HEK293 (cell line): ENCODE results near the gene LENEP.

ENCODE experiments used
- CTCF ChIA-PET: fragments of 350-600 bp; formaldehyde crosslinking; extraction: SDS; loops from one replicate; lab custom pipeline; 2021; ENCODE audit warnings: antibody characterized with exemption; lab: Yijun Ruan, JAX
- POLR2A ChIA-PET: fragments of 300-600 bp; formaldehyde crosslinking; extraction: SDS; loops from one replicate; lab custom pipeline; 2020; ENCODE audit warnings: antibody characterized with exemption, inconsistent platforms; lab: Yijun Ruan, JAX
- H3K27ac ChIP-seq: fragments of 200-500 bp; sonication (Bioruptor generic); 2 replicates; pipeline ENCODE4 v1.5.1; 2014; ENCODE audit warnings: low read depth, low read length, control low read depth, inconsistent platforms; ENCODE audit errors: extremely low read depth
- H3K36me3 ChIP-seq, 2 experiments: fragments of 200-500 bp in 1 of 2; sonication (Bioruptor generic) in 1 of 2; 1 replicate in 1 of 2; 2 replicates in 1 of 2; pipeline ENCODE4 v1.5.1; 2014 to 2017; ENCODE audit warnings: inconsistent platforms in 2 of 2, low read length in 2 of 2; ENCODE audit not compliant: control insufficient read depth in 2 of 2, insufficient read depth in 1 of 2
- H3K4me1 ChIP-seq: fragments of 200-500 bp; sonication (Bioruptor generic); 2 replicates; pipeline ENCODE4 v1.5.1; 2014; ENCODE audit warnings: mild to moderate bottlenecking, low read length, inconsistent platforms; ENCODE audit not compliant: control insufficient read depth, insufficient read depth
- H3K4me3 ChIP-seq: 2 replicates; pipeline ENCODE4 v1.5.1; 2011; ENCODE audit warnings: low read depth, mild to moderate bottlenecking, control low read depth, low read length, moderate library complexity
- H3K9me3 ChIP-seq: fragments of 200-500 bp; sonication (Bioruptor generic); 2 replicates; pipeline ENCODE4 v1.5.1; 2014; ENCODE audit warnings: low read depth, low read length, inconsistent platforms; ENCODE audit not compliant: control insufficient read depth, insufficient read depth
- EGR2 ChIP-seq: fragments of 450-650 bp; formaldehyde crosslinking; IDR thresholded peaks from 2 replicates; pipeline ENCODE4 v1.5.1; 2016; ENCODE audit warnings: low read depth, missing biosample characterization, missing genetic modification characterization
- GLIS1 ChIP-seq: fragments of 450-650 bp; formaldehyde crosslinking; IDR thresholded peaks from 2 replicates; pipeline ENCODE4 v1.5.1; 2016; ENCODE audit warnings: missing biosample characterization, missing genetic modification characterization
- PRDM1 ChIP-seq: fragments of 450-650 bp; formaldehyde crosslinking; IDR thresholded peaks from 2 replicates; pipeline ENCODE4; 2016; ENCODE audit warnings: missing biosample characterization, missing genetic modification characterization
- SP2 ChIP-seq: fragments of 450-650 bp; formaldehyde crosslinking; IDR thresholded peaks from 2 replicates; pipeline ENCODE4 v1.5.1; 2016; ENCODE audit warnings: missing biosample characterization, missing genetic modification characterization
- YY2 ChIP-seq: fragments of 450-650 bp; formaldehyde crosslinking; IDR thresholded peaks from 2 replicates; pipeline ENCODE4 v1.5.1; 2016; ENCODE audit warnings: missing biosample characterization, missing genetic modification characterization
- ZBTB44 ChIP-seq: fragments of 450-650 bp; IDR thresholded peaks from 2 replicates; pipeline ENCODE4 v1.5.1; 2018; ENCODE audit warnings: missing biosample characterization, mild to moderate bottlenecking, missing genetic modification characterization
- ZFHX2 ChIP-seq: fragments of 450-650 bp; formaldehyde crosslinking; conservative IDR thresholded peaks from 2 replicates; pipeline ENCODE4 v1.5.1; 2016; ENCODE audit warnings: missing biosample characterization, missing genetic modification characterization
- ZFP37 ChIP-seq: fragments of 450-650 bp; formaldehyde crosslinking; IDR thresholded peaks from 2 replicates; pipeline ENCODE4 v1.5.1; 2016; ENCODE audit warnings: missing biosample characterization, missing genetic modification characterization
- ZIC2 ChIP-seq: fragments of 450-650 bp; formaldehyde crosslinking; IDR thresholded peaks from 2 replicates; pipeline ENCODE4 v1.5.1; 2016; ENCODE audit warnings: missing biosample characterization, missing genetic modification characterization
- ZNF114 ChIP-seq: fragments of 450-650 bp; formaldehyde crosslinking; IDR thresholded peaks from 2 replicates; pipeline ENCODE4 v1.5.0; 2017; ENCODE audit warnings: missing biosample characterization, missing genetic modification characterization
- ZNF19 ChIP-seq: fragments of 450-650 bp; formaldehyde crosslinking; IDR thresholded peaks from 2 replicates; pipeline ENCODE4; 2016; ENCODE audit warnings: missing biosample characterization, missing genetic modification characterization, low read depth
- ZNF214 ChIP-seq: fragments of 450-650 bp; formaldehyde crosslinking; IDR thresholded peaks from 2 replicates; pipeline ENCODE4 v1.5.1; 2017; ENCODE audit warnings: missing biosample characterization, mild to moderate bottlenecking, missing genetic modification characterization, borderline replicate concordance
- ZNF530 ChIP-seq: fragments of 450-650 bp; formaldehyde crosslinking; IDR thresholded peaks from 2 replicates; pipeline ENCODE4 v1.5.1; 2016; ENCODE audit warnings: low read depth, missing biosample characterization, missing genetic modification characterization
- ZNF558 ChIP-seq: fragments of 450-650 bp; formaldehyde crosslinking; IDR thresholded peaks from 2 replicates; pipeline ENCODE4 v1.5.1; 2016; ENCODE audit warnings: missing biosample characterization, missing genetic modification characterization
- ZNF585B ChIP-seq: fragments of 450-650 bp; formaldehyde crosslinking; IDR thresholded peaks from 2 replicates; pipeline ENCODE4 v1.5.1; 2016; ENCODE audit warnings: missing biosample characterization, missing genetic modification characterization
- ZNF677 ChIP-seq: fragments of 450-650 bp; IDR thresholded peaks from 2 replicates; pipeline ENCODE4 v1.5.0; 2018; ENCODE audit warnings: missing biosample characterization, mild to moderate bottlenecking, missing genetic modification characterization, moderate library complexity
- ZNF76 ChIP-seq: fragments of 450-650 bp; formaldehyde crosslinking; IDR thresholded peaks from 2 replicates; pipeline ENCODE4; 2016; ENCODE audit warnings: low read depth, missing biosample characterization, missing genetic modification characterization, borderline replicate concordance
- ZNF791 ChIP-seq: fragments of 450-650 bp; formaldehyde crosslinking; IDR thresholded peaks from 2 replicates; pipeline ENCODE4 v1.5.1; 2016; ENCODE audit warnings: missing biosample characterization, missing genetic modification characterization
- TF ChIP-seq, protein P1 (sequence below): fragments of 450-650 bp; formaldehyde crosslinking; IDR thresholded peaks from 2 replicates; pipeline ENCODE4 v1.5.1; 2017; ENCODE audit warnings: missing biosample characterization, missing genetic modification characterization
- TF ChIP-seq, protein P2 (sequence below): fragments of 450-650 bp; formaldehyde crosslinking; IDR thresholded peaks from 2 replicates; pipeline ENCODE4 v1.5.1; 2016; ENCODE audit warnings: missing biosample characterization, missing genetic modification characterization

Gene LENEP

DNA sequence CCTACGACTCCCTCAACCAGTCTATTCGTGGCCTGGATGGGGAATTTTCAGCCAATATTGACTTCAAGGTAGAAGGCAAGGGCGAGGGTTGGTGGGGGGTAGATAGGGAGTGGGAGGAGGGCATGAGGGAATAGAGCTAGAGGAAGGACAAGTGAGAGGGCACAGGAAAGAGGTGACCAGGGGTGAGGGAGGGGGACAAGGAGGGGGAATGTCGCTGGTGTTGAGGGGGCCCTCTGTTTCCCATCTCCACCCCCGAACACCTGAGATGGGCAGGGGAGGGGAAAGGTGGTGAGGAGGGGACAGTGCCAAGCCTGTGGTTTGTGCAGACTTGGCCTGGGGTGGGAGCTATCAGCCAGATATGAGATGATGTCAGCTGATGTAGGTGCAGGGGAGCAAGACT lies 49.4 kb downstream of the LENEP start:
- Histone ChIP-seq H3K4me1 (no peaks in the 10 kb centered on the region), H3K27ac (no peak overlapping the region), H3K36me3 (no peaks in the 10 kb centered on the region), H3K4me3 (no peak overlapping the region)
- ChIA-PET CTCF (interaction anchor here (0.6 to 9.2 kb wide), 7 partner anchors 8 to 126 kb away, joined by 3 to 94 read pairs (median 14); partner anchors contain the start of gene ADAM15), POLR2A (no interaction called here)
- TF ChIP-seq ZNF585B (no peak), GLIS1 (tag by site-specific recombination) (peak; percentile 45; the same call in 1 of the 2 replicates), ZFHX2 (tag by site-specific recombination) (peak; percentile 54; the same call in 1 of the 2 replicates), EGR2 (0 out of 2 replicates have a peak, but pooled peaks have one; percentile 24)
- TF ChIP-seq, protein P1, sequence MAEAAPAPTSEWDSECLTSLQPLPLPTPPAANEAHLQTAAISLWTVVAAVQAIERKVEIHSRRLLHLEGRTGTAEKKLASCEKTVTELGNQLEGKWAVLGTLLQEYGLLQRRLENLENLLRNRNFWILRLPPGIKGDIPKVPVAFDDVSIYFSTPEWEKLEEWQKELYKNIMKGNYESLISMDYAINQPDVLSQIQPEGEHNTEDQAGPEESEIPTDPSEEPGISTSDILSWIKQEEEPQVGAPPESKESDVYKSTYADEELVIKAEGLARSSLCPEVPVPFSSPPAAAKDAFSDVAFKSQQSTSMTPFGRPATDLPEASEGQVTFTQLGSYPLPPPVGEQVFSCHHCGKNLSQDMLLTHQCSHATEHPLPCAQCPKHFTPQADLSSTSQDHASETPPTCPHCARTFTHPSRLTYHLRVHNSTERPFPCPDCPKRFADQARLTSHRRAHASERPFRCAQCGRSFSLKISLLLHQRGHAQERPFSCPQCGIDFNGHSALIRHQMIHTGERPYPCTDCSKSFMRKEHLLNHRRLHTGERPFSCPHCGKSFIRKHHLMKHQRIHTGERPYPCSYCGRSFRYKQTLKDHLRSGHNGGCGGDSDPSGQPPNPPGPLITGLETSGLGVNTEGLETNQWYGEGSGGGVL (tag by site-specific recombination), result peak; percentile 89
- TF ChIP-seq, all 188 proteins: peak for 4
- H3K9me3 ChIP-seq, result no peaks in the 10 kb centered on the region

- TF ChIP-seq ZNF530 (tag by site-specific recombination), result no peak
- 0 out of 2 replicates have a peak, but pooled peaks have one; percentile 19 for TF ChIP-seq ZBTB44
- ChIA-PET POLR2A (interaction anchor here (1.7 kb wide), 1 partner anchor 49 kb away, joined by 4 read pairs; no protein-coding TSS in a partner anchor), CTCF (interaction anchor here (0.6 to 9.2 kb wide), 11 partner anchors 8 to 130 kb away, joined by 3 to 94 read pairs (median 13); partner anchors contain the start of genes ADAM15 and KRTCAP2)
- no peak overlapping the region for H3K27ac ChIP-seq
- H3K4me1 ChIP-seq, result no peaks in the 10 kb centered on the region
- H3K4me3 ChIP-seq, result no peak overlapping the region
- H3K9me3 ChIP-seq, result no peaks in the 10 kb centered on the region
- H3K36me3 ChIP-seq, result no peaks in the 10 kb centered on the region
Observed at GRCh38 chr1:155043301-155043702, 49.9 kb downstream of the LENEP start.

DNA sequence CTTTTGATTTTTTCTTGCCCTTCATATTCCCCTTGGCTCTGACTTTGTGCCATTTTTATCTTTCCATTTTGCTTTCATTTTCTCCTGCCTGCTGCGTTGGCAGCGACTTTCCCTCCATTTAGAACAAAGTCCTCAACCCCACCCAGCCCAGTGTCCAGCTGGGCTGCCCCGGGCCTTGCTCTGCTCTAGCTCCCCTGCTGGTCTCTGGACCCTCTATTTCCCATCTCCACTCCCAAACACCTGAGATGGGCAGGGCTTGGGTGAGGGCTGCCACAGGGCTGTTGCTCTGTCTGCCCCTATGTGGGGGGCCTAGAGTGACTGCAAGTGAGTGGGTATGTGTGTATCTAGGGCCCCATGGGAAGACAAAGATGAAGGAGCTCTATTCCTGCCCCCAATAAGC lies 50.4 kb downstream of the LENEP start:
- no peaks in the 10 kb centered on the region for H3K36me3 ChIP-seq
- TF ChIP-seq, protein P2, sequence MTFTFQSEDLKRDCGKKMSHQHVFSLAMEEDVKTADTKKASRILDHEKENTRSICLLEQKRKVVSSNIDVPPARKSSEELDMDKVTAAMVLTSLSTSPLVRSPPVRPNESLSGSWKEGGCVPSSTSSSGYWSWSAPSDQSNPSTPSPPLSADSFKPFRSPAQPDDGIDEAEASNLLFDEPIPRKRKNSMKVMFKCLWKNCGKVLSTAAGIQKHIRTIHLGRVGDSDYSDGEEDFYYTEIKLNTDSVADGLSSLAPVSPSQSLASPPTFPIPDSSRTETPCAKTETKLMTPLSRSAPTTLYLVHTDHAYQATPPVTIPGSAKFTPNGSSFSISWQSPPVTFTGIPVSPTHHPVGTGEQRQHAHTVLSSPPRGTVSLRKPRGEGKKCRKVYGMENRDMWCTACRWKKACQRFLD, result no peak
- TF ChIP-seq SP2 (tag by site-specific recombination), result no peak
- TF ChIP-seq ZNF677, result no peak
- TF ChIP-seq PRDM1, result 0 out of 2 replicates have a peak, but pooled peaks have one; percentile 22
- TF ChIP-seq ZFP37 (tag by site-specific recombination), result no peak
- TF ChIP-seq ZNF791, result no peak
- peak; percentile 75; the same call in 1 of the 2 replicates for TF ChIP-seq GLIS1 (tag by site-specific recombination)
- no peak for TF ChIP-seq ZNF558 (tag by site-specific recombination)
- TF ChIP-seq ZIC2 (tag by site-specific recombination), result no peak
- no peak for TF ChIP-seq YY2
- no peak for TF ChIP-seq ZNF114 (tag by site-specific recombination)
- no peak for TF ChIP-seq ZNF214
- TF ChIP-seq ZNF76, result no peak
- no peak for TF ChIP-seq ZNF19 (tag by site-specific recombination)
- TF ChIP-seq, all 188 proteins: peak for 2
- Histone ChIP-seq H3K9me3 (no peaks in the 10 kb centered on the region), H3K4me1 (no peaks in the 10 kb centered on the region), H3K27ac (no peak overlapping the region), H3K4me3 (no peak overlapping the region)
- ChIA-PET CTCF (interaction anchor here (0.6 to 9.2 kb wide), 17 partner anchors 10 to 484 kb away, joined by 3 to 94 read pairs (median 7); partner anchors contain the start of genes DCST1, DCST2, EFNA4 and KRTCAP2), POLR2A (interaction anchor here (1.7 kb wide), 1 partner anchor 49 kb away, joined by 4 read pairs; no protein-coding TSS in a partner anchor)
